DOHH2 (cell line): ENCODE measurements around the gene WRAP53.

Experiments used
- EZH2phosphoT487 ChIP-seq: fragments of 200-600 bp; sonication (generic); IDR thresholded peaks from 2 replicates; pipeline ENCODE4 v1.6.1; 2017; ENCODE audit warnings: borderline replicate concordance, mild to moderate bottlenecking, antibody characterized with exemption, low read length, moderate library complexity, mixed read lengths
- TF ChIP-seq, protein P1 (sequence below): fragments of 200-600 bp; sonication (generic); IDR thresholded peaks from one replicate; pipeline ENCODE4 v1.5.1; 2014; ENCODE audit warnings: antibody characterized with exemption, mild to moderate bottlenecking, low read depth, low read length; ENCODE audit not compliant: poor library complexity, severe bottlenecking

DNA sequence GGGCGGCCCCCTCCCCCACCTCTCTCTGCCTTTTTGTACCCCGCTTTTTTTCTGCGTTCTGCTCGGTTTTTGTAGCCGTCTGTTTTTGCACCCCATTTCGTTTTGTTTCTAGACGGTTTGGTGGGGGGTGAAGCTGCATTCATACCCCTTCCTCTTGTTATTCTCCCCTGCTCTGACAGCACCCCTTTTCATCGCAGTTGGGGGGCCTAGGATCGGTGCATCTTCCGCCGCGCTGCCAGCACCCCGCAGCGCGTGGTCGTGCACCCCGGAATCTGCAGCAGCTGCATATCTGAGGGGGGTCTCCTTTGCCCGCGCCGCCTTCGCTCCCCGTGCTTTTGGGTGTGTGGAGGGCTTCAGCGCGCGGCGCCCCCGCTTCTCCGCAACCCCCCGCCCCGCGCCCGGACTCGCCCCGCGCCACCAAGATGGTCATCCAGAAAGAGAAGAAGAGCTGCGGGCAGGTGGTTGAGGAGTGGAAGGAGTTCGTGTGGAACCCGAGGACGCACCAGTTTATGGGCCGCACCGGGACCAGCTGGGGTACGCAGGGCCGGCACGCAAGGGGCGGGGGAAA, 37.1 kb upstream of the WRAP53 start:
- TF ChIP-seq, protein P1, sequence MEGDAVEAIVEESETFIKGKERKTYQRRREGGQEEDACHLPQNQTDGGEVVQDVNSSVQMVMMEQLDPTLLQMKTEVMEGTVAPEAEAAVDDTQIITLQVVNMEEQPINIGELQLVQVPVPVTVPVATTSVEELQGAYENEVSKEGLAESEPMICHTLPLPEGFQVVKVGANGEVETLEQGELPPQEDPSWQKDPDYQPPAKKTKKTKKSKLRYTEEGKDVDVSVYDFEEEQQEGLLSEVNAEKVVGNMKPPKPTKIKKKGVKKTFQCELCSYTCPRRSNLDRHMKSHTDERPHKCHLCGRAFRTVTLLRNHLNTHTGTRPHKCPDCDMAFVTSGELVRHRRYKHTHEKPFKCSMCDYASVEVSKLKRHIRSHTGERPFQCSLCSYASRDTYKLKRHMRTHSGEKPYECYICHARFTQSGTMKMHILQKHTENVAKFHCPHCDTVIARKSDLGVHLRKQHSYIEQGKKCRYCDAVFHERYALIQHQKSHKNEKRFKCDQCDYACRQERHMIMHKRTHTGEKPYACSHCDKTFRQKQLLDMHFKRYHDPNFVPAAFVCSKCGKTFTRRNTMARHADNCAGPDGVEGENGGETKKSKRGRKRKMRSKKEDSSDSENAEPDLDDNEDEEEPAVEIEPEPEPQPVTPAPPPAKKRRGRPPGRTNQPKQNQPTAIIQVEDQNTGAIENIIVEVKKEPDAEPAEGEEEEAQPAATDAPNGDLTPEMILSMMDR, result no peak
- peak; percentile 82; the same call in 1 of the 2 replicates for TF ChIP-seq EZH2phosphoT487
